ENCODE data around the gene SIN3A. TPM values are rescaled to one million over a fixed set of nuclear protein-coding genes. Genes with fewer than 3 reads are reported as not detected.
A peak's percentile ranks its signal among the peaks of the same experiment; 100 is the strongest.
"Not testable (repeated sequence)": the region's sequence is repeated elsewhere in the genome, so short reads cannot be mapped to it uniquely, and the experiment has no call there.

SIN3A gene
- total and polyA plus RNA-seq, 10 donors, result 8.2 to 90.2 (median 79.7) TPM

- H3K9me3 ChIP-seq, result peaks cover 0 to 27% (median 16%) of the 10 kb centered on the region in 8 donors
These were observed 99.1 kb downstream of the SIN3A start for GRCh38 chr15:75352186-75353080.

GRCh38 chr15:75350601-75351361 is 100.7 kb downstream of the SIN3A start:
- peak overlapping the region in 7 of 8 donors; percentile 46 to 87 (median 74) for H3K27ac ChIP-seq
- 71 to 75% (median 74%) methylated on average over 7 of the region's 7 CpGs for WGBS, 5 donors
- peak overlapping the region in 1 of 8 donors; percentile 91 for H3K4me3 ChIP-seq
- intact Hi-C loops (cut with DNase I; ENCODE audit: low total_unique reads), result no loop called here
- TF ChIP-seq POLR2AphosphoS5 (IDR thresholded peaks at IDR 0.05), result peak in 1 of 3 donors; percentile 14
- TF ChIP-seq POLR2A (IDR thresholded peaks at IDR 0.05), result no peak
- peaks cover 4 to 53% (median 43%) of the 10 kb centered on the region in 6 donors for H3K4me1 ChIP-seq
- peaks cover 0 to 31% (median 0%) of the 10 kb centered on the region in 7 donors for H3K27me3 ChIP-seq (replicated peaks in 1 of 7)
- H3K9me3 ChIP-seq, result peaks cover 0 to 27% (median 16%) of the 10 kb centered on the region in 8 donors
- H3K36me3 ChIP-seq, result peaks cover 0 to 38% (median 12%) of the 10 kb centered on the region in 6 donors
- DNase-seq, result no peak

More at GRCh38 chr15:75352186-75353080, 99.1 kb downstream of the SIN3A start:
- WGBS, 5 donors, result 91 to 99% (median 94%) methylated on average over 11 to 16 of the region's 16 CpGs
- Histone ChIP-seq H3K36me3 (peaks cover 0 to 55% (median 25%) of the 10 kb centered on the region in 6 donors), H3K27ac (no peak overlapping the region), H3K4me1 (peaks cover 4 to 36% (median 30%) of the 10 kb centered on the region in 6 donors), H3K27me3 (replicated peaks in 1 of 7) (peaks cover 0 to 17% (median 0%) of the 10 kb centered on the region in 7 donors), H3K4me3 (no peak overlapping the region)
- DNase-seq, result no peak
- intact Hi-C loops (cut with DNase I; ENCODE audit: low total_unique reads), result no loop called here
- TF ChIP-seq POLR2AphosphoS5 (IDR thresholded peaks at IDR 0.05) (peak in 1 of 3 donors; percentile 69), POLR2A (IDR thresholded peaks at IDR 0.05) (no peak), CTCF (IDR thresholded peaks at IDR 0.05 in 8 of 11, conservative IDR thresholded peaks at IDR 0.05 in 3 of 11) (no peak)

GRCh38 chr15:75349851-75350588 is 101.5 kb downstream of the SIN3A start:
- peak; percentile 93 for DNase-seq
- intact Hi-C loops (cut with DNase I; ENCODE audit: low total_unique reads), result no loop called here
- Histone ChIP-seq H3K27me3 (replicated peaks in 1 of 7) (peaks cover 0 to 31% (median 0%) of the 10 kb centered on the region in 7 donors), H3K4me1 (peaks cover 4 to 56% (median 43%) of the 10 kb centered on the region in 6 donors), H3K4me3 (peak overlapping the region in 1 of 8 donors; percentile 91), H3K9me3 (peaks cover 0 to 27% (median 16%) of the 10 kb centered on the region in 8 donors), H3K27ac (peak overlapping the region; percentile 46 to 87 (median 73)), H3K36me3 (peaks cover 0 to 31% (median 6%) of the 10 kb centered on the region in 6 donors)
- TF ChIP-seq POLR2A (IDR thresholded peaks at IDR 0.05) (no peak), CTCF (IDR thresholded peaks at IDR 0.05 in 8 of 11, conservative IDR thresholded peaks at IDR 0.05 in 3 of 11) (peak in 1 of 11 experiments; percentile 16), POLR2AphosphoS5 (IDR thresholded peaks at IDR 0.05) (peak; percentile 60 to 91 (median 88))
- 34 to 57% (median 42%) methylated on average over 9 of the region's 9 CpGs for WGBS, 5 donors

GRCh38 chr15:75349351-75349669 is 102.2 kb downstream of the SIN3A start:
- Histone ChIP-seq H3K36me3 (peaks cover 0 to 24% (median 2%) of the 10 kb centered on the region in 6 donors), H3K4me1 (peaks cover 4 to 56% (median 43%) of the 10 kb centered on the region in 6 donors), H3K27me3 (replicated peaks in 1 of 7) (peaks cover 0 to 31% (median 0%) of the 10 kb centered on the region in 7 donors), H3K4me3 (peak overlapping the region in 1 of 8 donors; percentile 91), H3K27ac (peak overlapping the region; percentile 46 to 87 (median 73)), H3K9me3 (peaks cover 0 to 27% (median 16%) of the 10 kb centered on the region in 8 donors)
- intact Hi-C loops (cut with DNase I; ENCODE audit: low total_unique reads), result not testable (repeated sequence)
- WGBS, 5 donors, result 84 to 96% (median 93%) methylated on average over 6 to 8 of the region's 8 CpGs
- peak; percentile 67 for DNase-seq

Data from spleen (tissue), 11 donors.